Hematopoietic multipotent progenitor cell treated with erythropoietin and hydrocortisone succinate and interleukin-3 and kit ligand, for 4 days (in vitro differentiated cells): ENCODE results near the gene IGF2R.
"Not testable (repeated sequence)": the region's sequence is repeated elsewhere in the genome, so short reads cannot be mapped to it uniquely, and the experiment has no call there.

Source experiments
- DNase-seq: peaks from one replicate; pipeline ENCODE4 v3.0.0-alpha.2; 2015

Gene IGF2R, protein sequence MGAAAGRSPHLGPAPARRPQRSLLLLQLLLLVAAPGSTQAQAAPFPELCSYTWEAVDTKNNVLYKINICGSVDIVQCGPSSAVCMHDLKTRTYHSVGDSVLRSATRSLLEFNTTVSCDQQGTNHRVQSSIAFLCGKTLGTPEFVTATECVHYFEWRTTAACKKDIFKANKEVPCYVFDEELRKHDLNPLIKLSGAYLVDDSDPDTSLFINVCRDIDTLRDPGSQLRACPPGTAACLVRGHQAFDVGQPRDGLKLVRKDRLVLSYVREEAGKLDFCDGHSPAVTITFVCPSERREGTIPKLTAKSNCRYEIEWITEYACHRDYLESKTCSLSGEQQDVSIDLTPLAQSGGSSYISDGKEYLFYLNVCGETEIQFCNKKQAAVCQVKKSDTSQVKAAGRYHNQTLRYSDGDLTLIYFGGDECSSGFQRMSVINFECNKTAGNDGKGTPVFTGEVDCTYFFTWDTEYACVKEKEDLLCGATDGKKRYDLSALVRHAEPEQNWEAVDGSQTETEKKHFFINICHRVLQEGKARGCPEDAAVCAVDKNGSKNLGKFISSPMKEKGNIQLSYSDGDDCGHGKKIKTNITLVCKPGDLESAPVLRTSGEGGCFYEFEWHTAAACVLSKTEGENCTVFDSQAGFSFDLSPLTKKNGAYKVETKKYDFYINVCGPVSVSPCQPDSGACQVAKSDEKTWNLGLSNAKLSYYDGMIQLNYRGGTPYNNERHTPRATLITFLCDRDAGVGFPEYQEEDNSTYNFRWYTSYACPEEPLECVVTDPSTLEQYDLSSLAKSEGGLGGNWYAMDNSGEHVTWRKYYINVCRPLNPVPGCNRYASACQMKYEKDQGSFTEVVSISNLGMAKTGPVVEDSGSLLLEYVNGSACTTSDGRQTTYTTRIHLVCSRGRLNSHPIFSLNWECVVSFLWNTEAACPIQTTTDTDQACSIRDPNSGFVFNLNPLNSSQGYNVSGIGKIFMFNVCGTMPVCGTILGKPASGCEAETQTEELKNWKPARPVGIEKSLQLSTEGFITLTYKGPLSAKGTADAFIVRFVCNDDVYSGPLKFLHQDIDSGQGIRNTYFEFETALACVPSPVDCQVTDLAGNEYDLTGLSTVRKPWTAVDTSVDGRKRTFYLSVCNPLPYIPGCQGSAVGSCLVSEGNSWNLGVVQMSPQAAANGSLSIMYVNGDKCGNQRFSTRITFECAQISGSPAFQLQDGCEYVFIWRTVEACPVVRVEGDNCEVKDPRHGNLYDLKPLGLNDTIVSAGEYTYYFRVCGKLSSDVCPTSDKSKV (N-terminal part only)

DNA sequence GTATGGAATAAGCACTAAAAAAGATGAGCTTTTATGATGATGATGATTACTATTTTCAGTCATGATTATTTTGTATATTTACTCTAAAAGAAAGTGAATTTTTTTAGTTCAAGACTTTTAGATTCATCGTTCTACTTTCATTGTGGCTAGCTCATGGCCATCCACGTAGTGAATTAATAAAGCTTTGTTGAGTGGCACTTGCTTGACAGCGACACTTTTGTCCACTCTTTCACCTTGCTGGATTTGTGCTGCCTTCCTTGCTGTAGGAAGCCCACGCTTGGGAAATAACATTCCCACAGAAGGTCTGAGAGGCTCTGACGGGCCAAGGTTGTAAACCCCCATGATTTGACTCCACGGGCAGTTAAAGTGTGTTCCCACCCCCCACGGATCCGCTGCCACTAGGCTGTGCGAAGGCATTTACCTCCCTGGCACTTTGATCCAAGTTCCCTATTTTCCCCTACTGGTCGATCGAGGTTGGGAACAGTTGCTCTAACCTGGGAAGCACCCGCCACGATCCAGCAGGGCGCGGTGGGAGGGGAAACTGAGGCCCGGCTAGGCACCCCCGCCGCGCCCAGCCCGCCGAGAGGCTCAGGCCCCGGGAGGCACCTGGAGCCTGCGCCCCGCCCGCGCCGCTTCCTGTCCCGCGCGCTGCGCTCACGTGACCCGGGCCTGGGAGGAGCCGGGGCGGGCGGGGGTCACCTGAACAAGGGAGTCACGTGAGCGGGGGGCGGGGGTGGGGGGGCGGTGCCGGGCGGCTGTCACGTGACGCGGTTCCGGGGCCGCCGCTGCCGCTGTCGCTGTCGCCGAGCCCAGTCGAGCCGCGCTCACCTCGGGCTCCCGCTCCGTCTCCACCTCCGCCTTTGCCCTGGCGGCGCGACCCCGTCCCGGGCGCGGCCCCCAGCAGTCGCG lies at the start of gene IGF2R:
Gene IGF2R, plus strand, starts transcription at position 788 of the 909 bp plus-strand sequence. CDS start 165 bp downstream, outside the sequence.
- peak; percentile 94 for DNase-seq

DNA sequence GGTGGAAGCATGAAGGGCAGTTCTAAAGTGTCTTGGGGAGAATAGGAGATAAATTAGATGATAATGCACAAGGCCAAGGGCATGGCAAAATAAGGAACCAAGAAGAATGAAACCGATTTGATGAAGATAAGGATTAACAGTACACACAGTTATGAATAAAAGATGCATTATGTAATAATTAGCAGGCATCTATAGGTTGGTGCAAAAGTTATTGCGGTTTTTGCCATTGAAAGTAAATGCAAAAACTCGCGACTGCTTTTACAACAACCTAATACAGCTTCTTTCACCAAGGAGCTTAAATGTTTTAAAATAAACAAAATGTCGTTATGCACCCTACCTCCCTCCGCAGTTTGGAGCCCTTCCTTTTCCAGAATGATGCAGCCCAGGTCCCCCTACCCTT lies 49.1 kb upstream of the IGF2R start:
- DNase-seq: no peak

DNA sequence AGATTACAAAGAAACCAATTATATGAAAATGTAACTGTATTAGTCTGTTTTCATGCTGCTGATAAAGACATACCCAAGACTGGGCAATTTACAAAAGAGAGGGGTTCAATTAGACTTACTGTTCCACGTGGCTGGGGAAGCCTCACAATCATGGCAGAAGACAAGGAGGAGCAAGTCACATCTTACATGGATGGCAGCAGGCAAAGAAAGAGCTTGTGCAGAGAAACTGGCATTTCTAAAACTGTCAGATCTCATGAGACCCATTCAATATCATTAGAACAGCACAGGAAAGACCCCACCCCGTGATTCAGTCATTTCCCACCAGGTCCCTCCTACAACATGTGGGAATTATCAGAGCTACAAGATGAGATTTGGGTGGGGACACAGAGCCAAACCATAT lies 44.7 kb upstream of the IGF2R start:
- DNase-seq: not testable (repeated sequence)

DNA sequence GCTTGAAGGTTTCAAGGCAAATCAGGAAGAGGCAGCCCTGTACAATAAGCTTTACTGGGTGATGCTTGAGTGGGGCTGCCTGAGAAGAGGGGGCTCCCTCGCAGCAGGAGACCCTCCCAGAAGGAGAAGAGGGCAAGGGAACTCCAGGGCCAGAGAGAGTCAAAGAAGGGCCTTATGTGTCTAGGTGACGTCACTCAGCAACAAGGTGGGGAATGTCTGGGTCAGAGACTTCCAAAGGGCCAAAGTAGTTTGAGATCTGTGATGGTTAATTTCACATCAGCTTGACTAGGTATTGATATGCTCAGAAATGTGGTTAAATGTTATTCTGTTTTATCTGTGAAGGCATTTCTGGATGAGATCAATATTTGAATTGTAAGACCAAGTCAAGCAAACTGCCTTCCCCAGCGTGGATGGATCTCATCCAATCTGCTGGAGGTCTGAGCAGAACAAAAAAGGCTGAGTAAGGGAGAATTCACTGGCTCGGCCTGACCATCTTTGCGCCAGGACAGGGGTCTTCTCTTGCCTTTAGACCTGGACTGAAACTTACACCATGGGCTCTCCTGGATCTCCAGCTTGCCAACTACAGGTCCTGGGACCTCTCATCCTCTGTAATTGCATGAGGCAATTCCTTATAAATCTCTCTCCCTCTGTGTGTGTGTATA lies 42.2 kb upstream of the IGF2R start:
- no peak for DNase-seq

DNA sequence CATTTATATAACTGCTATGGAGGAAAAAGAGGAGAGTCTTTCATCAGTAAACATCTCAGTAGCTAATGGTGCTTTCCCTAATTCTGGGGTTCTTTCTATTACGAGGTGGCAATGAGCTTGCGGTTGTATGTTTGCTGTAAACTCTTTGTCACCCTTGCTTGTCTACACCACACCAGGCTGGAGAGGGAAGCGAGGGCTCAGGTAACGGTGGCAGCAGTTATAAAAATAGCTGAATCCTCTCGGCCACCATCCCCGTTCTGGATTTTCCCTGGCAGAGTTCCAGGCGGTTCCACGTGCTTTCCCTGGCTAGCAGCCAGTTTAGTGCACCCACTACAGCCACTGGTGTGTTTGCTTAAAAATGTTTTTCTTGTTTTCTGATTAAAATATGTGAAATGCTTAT lies 39.1 kb upstream of the IGF2R start:
- DNase-seq: peak; percentile 27

DNA sequence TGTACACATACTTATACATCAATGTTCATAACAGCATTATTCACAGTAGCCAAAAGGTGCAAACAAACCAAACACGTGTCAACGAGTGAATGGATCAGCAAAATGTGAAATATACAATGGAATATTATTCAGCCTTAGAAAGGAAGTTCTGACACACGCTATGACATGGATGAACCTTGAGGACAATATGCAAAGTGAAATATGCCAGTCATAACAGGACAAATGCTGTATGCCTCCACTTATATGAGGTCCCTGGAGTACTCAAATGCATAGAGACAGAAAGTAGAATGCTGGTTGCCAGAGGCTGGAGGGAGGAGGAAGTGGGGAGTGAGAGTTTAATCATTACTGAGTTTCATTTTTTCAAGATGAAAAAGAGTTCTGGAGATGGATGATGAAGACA lies 37.8 kb upstream of the IGF2R start:
- no peak for DNase-seq

DNA sequence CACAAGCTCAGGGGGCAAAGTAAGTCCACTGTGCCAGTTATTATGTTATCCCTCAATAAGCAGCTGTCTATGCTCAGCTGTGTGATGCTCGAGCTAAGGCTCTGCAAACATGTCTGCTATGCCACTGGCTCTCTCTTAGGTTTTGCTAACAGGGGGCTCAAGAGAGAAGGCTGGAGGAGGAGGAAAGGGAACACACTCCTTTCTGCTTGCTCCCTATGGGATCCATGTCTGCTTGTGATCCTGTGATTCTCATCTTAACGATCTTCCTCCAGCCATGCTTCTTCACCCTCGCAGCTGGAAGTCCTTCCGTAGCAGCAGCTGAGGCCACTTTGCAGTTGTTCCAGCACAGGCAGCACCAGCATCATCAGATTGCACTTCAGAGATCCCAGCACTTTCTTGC lies 37.0 kb upstream of the IGF2R start:
- DNase-seq: no peak

DNA sequence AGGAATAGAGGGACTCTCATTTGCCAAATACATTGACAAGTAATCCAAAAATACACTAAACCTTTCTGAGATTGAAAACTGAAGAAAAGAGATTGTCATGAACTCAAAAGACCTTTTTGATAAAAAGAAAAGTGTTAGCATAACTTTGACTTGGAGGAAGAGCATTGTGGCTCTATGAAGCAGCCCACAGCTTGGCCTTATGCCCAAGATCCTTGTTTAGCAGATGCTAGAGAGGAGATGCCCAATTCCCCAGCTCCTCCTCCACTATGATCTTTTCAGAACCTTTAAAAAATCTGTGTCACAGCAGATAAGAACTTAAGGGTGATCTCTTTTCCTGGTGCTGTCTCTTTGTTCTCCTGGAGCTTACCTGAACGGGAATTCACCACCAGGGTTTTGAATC lies 35.8 kb upstream of the IGF2R start:
- no peak for DNase-seq

DNA sequence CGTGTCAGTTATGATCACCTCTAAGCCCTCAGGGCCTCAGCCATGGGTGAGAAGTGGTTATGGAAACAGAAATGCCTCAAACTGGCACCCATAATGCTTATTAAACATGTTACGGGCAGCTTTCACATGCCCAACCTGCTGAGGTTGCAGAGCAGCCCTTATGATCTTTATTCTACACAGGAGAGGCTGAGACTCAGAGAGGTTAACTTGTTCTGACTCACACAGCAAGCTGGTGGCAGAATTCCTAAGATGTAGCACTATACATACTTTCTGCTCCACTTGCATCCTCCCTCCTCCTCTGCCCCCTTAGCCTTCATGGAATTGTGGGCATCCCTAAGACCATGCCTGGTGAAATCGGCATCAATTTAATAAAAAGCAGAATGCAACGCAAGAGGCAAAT lies 34.7 kb upstream of the IGF2R start:
- DNase-seq: no peak

DNA sequence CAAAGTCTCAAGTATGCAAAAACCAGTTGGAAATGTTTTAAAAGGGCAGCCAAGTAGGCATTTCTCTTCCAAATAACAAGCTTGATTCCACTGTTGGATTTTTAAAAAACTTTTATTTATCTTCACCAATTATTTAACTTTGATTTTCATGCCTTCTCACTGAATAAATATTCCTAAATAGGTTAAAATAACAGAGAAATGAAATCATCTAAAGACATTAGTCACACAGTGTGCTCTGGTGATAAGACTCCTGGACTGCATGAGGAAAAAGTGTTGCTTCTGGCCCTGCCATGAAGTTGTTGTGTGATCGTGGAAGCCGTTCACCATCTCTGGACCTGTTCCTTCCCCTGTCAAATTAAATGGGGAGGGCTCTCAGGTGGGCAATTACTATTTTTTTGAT lies 33.8 kb upstream of the IGF2R start:
- DNase-seq: no peak

DNA sequence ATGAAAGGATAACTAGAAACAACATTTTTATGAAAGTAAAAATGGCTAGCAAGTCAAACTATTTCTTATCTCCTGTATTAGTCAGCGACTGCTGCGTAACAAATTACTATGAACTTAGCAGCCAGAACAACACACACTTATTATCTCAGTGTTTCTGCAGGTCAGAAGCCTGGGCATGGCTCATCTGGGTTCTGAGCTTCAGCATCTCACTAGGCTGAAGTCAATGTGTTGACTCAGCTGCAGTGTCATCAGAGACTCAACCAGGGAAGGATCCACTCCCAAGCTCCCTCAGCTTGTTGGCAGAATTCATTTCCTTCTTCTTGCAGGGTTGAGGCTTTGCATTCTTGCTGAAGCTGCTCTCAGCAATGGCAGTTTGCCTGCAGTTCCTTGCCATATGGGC lies 33.2 kb upstream of the IGF2R start:
- DNase-seq: no peak

DNA sequence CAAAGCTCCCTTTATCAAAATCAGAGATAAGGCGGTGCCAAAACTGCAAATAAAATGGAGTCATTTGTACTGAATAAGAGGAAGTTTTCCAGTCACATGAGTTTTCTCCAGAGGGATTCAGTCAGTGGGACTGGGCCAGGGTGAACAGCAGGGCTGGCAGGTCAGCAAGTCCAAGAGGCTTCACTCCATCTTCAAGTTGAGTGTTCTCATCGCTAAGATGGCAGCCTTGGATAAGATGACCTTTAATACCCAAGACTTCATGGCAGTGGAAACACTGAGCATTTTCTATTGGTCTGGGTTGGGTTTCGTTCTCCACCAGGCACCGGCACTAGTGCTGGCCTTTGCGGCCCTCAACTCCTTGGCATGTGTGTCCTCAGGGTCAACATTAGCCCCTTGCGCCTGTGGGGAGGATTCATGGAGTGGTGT lies 29.3 kb upstream of the IGF2R start:
- no peak for DNase-seq

DNA sequence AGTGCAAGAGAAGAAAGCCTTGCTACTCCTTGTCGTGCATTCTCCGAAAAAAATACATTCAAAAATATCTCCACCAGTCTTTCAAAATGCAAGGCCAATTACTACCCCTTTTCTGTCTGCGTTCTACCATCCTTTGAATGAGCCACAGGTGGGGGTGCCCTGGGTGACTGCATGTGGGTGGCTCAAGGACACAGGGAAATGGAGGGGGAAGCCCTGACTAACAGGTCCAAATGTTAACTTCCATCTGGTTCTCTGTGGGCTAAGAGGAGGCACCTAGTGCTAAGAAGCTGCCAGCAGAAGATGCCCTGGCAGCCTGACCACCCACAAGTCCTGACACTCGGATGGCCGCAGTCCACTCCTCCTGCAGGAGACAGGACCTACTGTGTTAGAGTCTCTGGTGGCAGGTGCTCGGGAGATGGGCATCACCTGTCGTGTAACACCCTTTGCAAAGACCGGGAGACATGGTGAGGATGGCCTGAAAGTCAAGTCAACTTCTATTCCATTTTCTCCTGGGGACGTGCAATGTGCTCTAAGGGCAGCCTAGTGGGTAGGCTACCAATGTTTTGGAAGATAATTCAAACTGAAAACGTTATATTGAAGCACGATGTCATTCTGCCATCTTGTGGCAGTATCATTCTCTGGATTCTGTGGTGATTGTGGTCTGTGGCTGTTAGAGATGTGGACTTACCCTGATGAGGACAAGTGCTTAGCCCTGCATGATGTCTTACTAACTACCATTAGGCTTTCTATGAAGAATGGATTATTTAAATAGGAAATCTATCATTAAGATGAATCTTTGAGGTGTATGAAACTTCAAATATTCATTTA lies 27.4 kb upstream of the IGF2R start:
- peak; percentile 68 for DNase-seq

DNA sequence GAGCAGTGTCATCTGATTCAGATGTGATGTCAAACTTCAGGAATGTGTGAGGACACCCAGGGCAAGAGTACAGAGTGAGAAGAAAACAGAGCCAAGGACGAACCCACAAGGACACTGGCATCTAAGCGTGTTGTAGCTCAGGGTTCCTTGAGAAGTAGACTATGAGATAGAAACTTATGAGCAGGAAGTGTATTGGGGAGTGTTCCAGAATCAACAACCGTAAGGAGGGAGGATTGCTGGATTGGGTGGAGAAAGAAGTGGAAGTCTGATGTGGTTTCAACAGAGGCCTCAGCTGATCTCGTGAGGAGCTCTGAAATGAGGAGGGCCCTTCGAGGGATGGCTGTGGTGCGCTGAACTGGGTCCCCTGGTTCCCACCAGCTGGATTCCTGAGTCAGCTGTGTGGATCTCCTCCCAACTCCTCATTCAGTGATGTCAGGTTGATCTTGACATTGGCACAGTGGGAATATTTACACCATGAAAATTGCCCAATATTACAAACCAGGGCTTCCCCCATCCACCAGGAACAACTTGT lies 25.7 kb upstream of the IGF2R start:
- no peak for DNase-seq

DNA sequence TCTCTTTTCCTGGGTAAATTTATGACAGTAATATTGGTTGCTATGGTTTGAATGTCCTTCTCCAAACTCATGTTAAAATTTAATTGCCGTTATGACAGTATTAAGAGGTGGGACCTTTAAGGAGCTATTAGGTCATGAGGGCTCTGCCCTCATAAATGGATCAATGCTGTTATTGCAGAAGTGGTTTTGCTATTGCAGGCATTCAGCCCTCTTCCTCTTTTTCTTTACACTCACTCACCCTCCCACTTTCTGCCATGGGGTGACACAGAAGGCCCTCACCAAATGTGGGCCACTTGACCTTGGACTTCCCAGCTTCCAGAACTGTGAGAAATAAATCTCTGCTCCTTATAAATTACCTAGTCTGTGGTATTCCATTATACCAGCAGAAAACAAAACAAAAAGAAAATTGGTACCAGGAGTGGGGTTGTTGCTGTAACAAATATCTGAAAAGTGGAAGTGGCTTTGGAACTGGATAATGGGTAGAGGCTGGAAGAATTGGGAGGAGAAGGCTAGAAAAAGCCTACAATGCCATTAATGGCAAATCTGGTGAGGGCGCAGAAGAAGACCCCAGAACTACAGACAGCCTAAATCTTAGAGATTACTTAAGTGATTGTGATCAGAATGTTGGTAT lies 24.8 kb upstream of the IGF2R start:
- peak; percentile 44 for DNase-seq

DNA sequence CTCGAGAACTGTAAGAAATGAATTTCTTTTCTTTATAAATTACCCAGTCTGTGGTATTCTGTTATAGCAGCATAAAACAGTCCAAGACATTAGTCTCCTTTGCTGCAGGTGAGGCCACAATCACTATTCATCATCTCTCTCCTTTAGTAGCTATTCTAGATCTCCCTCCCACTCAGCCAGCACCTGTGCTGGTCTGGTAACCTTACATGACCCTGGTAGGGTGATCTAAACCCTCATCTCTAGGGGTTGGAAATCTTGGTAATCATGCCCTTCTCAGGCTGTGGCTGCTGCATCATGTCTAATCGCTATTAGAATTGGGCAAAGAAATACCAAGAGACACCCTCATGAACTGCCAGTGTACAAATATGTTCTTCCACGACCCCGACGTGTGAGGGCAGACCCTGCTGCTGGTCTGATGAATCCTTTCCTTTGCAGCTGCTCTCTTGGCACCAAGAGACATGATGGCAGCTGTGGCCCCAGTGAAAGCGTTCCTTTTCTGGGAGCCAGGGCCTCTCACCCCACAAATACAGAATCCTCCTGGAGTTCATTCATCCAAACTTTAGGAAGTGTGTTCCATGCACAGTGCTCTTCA lies 23.0 kb upstream of the IGF2R start:
- no peak for DNase-seq

DNA sequence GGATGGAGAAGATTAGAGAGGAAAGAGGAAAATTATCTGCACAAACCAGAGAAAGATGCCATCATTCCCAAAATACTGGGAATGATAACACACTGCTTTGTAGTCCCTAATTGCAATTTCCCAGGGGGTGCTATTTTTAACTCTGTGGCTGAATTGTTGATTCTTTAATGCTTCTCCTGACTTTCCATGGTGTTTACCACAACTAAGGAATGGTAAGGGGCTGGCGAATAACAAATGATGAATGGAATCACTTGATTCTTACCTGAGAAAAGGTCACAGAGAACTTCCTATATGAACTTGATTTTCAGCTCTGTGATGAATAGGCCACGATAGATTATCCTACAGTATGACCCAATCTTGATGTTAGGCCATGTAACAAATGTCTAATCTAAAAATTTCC lies 22.0 kb upstream of the IGF2R start:
- DNase-seq: no peak

DNA sequence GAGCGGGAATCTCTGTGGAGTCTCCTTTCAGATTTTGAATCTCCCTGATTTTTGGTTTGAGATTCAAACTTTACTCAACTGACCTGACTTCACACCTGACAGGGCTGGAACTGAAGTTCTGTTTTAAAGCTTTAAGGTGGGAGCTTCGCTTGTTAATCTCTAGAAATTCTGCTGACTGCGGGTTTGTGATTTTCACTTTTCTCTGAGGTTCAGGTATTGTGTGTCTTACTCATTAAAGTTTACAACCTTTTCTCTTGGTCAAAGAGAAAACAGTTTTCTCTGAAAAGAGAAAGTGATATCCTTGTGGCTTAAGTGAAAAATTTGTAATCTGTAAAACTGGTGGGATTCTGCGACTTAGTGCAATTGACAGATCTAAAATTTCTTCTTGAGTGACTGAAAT lies 20.7 kb upstream of the IGF2R start:
- no peak for DNase-seq

DNA sequence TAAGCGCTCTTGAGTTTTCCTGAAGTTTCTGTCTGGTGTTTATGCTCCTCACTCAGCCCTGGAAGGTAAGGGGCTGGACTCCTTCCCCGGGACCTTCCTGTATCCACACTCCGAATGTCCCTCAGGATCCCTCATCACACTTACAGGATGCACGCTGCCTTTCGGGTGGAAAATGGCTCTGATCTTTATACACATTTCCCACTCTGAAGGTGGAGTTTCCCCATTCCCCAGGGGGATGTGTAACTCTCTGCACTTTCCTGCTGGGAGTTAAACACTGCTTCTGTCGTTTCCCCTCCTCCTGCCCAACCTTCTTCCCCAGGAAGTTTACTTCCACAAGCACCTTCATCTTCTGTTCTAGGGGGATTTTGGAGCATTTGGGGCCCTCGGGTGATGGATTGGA lies 17.1 kb upstream of the IGF2R start:
- no peak for DNase-seq
